Measurements from ENCODE around the gene FURIN. TPM values are rescaled to one million over a fixed set of nuclear protein-coding genes. Genes with fewer than 3 reads are reported as not detected.

Gene FURIN
- total and polyA plus RNA-seq, 9 of the 15 experiments (the other 6 are each of a cell fraction or from before 2014, with no cell fraction given), result 0.92 to 99.9 (median 34.8) TPM

GRCh38 chr15:90881978-90882721 lies 13.8 kb downstream of the FURIN start (continued):
- TF ChIP-seq CREB3L1 (IDR thresholded peaks at IDR 0.05; ENCODE audit: borderline replicate concordance, low read depth) (no peak), VEZF1 (CRISPR knock-in tag; IDR thresholded peaks at IDR 0.05) (no peak), SMARCA5 (IDR thresholded peaks at IDR 0.05) (no peak), ZEB2 (IDR thresholded peaks at IDR 0.05) (no peak), NR1H2 (CRISPR knock-in tag; IDR thresholded peaks at IDR 0.05) (no peak), MLLT1 (IDR thresholded peaks at IDR 0.05) (no peak), ZNF174 (CRISPR knock-in tag; IDR thresholded peaks at IDR 0.05) (no peak), ZNF717 (CRISPR knock-in tag; IDR thresholded peaks at IDR 0.05) (no peak), SMAD2 (IDR thresholded peaks at IDR 0.05; ENCODE audit: low read depth, low read length) (no peak), MAZ (CRISPR knock-in tag; conservative IDR thresholded peaks at IDR 0.05 in 1 of 2, IDR thresholded peaks at IDR 0.05 in 1 of 2) (no peak; a peak in 1 of 4 replicates), POLR3G (IDR thresholded peaks at IDR 0.05; ENCODE audit: extremely low read depth, insufficient read length, insufficient replicate concordance) (no peak), CTCF (IDR thresholded peaks at IDR 0.05 in 2 of 3, conservative IDR thresholded peaks at IDR 0.05 in 1 of 3; ENCODE audit: insufficient read depth in 2 of 3, low read depth in 1 of 3, low read length in 3 of 3) (no peak), HES1 (IDR thresholded peaks at IDR 0.05; ENCODE audit: low read depth) (no peak), ZNF217 (CRISPR knock-in tag; IDR thresholded peaks at IDR 0.05) (no peak), JUND (IDR thresholded peaks at IDR 0.05; ENCODE audit: borderline replicate concordance, low read depth, low read length) (no peak), JUND (tag; IDR thresholded peaks at IDR 0.05; ENCODE audit: borderline replicate concordance, low read depth, low read length) (no peak), ZNF140 (CRISPR knock-in tag; IDR thresholded peaks at IDR 0.05) (no peak), POLR2B (IDR thresholded peaks at IDR 0.05; ENCODE audit: low read depth, partially characterized antibody) (peak; percentile 65), ZNF830 (CRISPR knock-in tag; IDR thresholded peaks at IDR 0.05) (no peak), RBFOX2 (IDR thresholded peaks at IDR 0.05; ENCODE audit: low read depth, low read length) (peak; percentile 58), CEBPB (tag; IDR thresholded peaks at IDR 0.05) (no peak), ELF4 (CRISPR knock-in tag; IDR thresholded peaks at IDR 0.05) (no peak), ZFP30 (CRISPR knock-in tag; IDR thresholded peaks at IDR 0.05; ENCODE audit: borderline replicate concordance) (no peak)

All from K562 (cell line).